ENCODE measurements around the gene KHK. TPM values are rescaled to one million over a fixed set of nuclear protein-coding genes. Genes with fewer than 3 reads are reported as not detected.

The KHK gene
- total and polyA plus RNA-seq, 9 of the 15 experiments (the other 6 are each of a cell fraction or from before 2014, with no cell fraction given), result 1.5 to 10.7 (median 5.2) TPM

- TF ChIP-seq PRDM10 (IDR thresholded peaks at IDR 0.05; ENCODE audit: partially characterized antibody), result peak; percentile 60
- no peak; a peak in 1 of 4 replicates for TF ChIP-seq NONO (IDR thresholded peaks at IDR 0.05; ENCODE audit: low read depth in 2 of 2, low read length in 1 of 2)
- TF ChIP-seq ZKSCAN8 (CRISPR knock-in tag; IDR thresholded peaks at IDR 0.05), result no peak
- no peak for TF ChIP-seq CHD2 (IDR thresholded peaks at IDR 0.05; ENCODE audit: low read depth, low read length)
- no peak for TF ChIP-seq ATF7 (IDR thresholded peaks at IDR 0.05)
- TF ChIP-seq MBD1 (CRISPR knock-in tag; IDR thresholded peaks at IDR 0.05), result no peak
- no peak for TF ChIP-seq HCFC1 (IDR thresholded peaks at IDR 0.05; ENCODE audit: low read depth, low read length)
- no peak; a peak in 1 of 6 replicates for TF ChIP-seq ZBTB11 (CRISPR knock-in tag; IDR thresholded peaks at IDR 0.05)
- peak; percentile 77 for TF ChIP-seq RBM22 (IDR thresholded peaks at IDR 0.05; ENCODE audit: low read depth, low read length, poor library complexity, severe bottlenecking)
- no peak for TF ChIP-seq RFX1 (IDR thresholded peaks at IDR 0.05)
- no peak for TF ChIP-seq ETV5 (CRISPR knock-in tag; IDR thresholded peaks at IDR 0.05; ENCODE audit: low read depth)
- no peak for TF ChIP-seq SMAD1 (IDR thresholded peaks at IDR 0.05; ENCODE audit: low read depth, low read length, partially characterized antibody)
- TF ChIP-seq RAD51 (IDR thresholded peaks at IDR 0.05; ENCODE audit: borderline replicate concordance, low read depth), result no peak
- no peak for TF ChIP-seq PREB (CRISPR knock-in tag; IDR thresholded peaks at IDR 0.05)
- no peak for TF ChIP-seq ZC3H11A (IDR thresholded peaks at IDR 0.05; ENCODE audit: low read depth, low read length)
- TF ChIP-seq JUND (IDR thresholded peaks at IDR 0.05; ENCODE audit: borderline replicate concordance, low read depth, low read length), result peak; percentile 37; the same call in 1 of the 2 replicates
- no peak; the same call in 2 of the 3 replicates for TF ChIP-seq JUND (tag; IDR thresholded peaks at IDR 0.05; ENCODE audit: borderline replicate concordance, low read depth, low read length)
These were observed 36.1 kb upstream of the KHK start (continued) for GRCh38 chr2:27050281-27050995.
